HT1080 (cell line): ENCODE measurements around the gene THSD4. TPM values are rescaled to one million over a fixed set of nuclear protein-coding genes. Genes with fewer than 3 reads are reported as not detected.

ENCODE experiments used
- DNase-seq: peaks from one replicate; pipeline ENCODE4 v3.0.0-alpha.2; 2015; ENCODE audit warnings: low read depth
- total RNA-seq: library from RNA; depleted of rRNA; stranded (reverse); fragments of >200 nt; shearing (Covaris generic); gene quantifications from 2 replicates; pipeline ENCODE4 v1.2.3, GENCODE V29; 2014

THSD4 gene
- total RNA-seq, 1 experiment from 2014 or later = 11.8 TPM

DNA sequence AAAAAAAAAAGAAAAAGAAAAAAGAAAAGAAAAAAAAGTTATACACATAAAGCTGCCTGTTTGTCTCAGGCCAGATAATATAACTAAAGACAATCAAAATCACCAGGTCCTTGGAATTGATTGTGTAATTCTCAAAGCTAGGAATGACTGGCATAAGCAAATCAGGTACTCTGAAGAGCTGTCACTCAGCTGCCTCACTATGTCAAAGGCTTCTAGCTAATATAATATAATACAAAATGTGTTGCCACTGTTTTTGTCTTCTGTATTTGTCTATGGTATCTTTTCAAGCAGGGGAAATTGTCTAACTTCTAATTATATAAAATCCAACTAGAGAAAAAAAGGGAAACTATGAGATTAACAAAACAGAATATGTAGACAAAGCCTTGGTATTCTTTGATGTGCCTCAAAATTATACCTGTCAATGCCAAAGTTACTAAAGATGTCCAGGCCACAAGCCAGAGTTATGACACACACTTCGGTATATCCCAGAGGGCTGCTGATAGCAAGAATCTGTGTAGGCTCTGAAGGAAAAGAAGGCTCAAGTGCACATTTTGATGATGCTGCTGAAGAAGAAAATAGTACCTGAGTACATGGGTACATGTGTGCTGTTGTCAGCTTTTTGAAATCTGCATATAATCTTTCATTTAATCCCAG lies 658.1 kb downstream of the THSD4 start:
- DNase-seq = no peak

DNA sequence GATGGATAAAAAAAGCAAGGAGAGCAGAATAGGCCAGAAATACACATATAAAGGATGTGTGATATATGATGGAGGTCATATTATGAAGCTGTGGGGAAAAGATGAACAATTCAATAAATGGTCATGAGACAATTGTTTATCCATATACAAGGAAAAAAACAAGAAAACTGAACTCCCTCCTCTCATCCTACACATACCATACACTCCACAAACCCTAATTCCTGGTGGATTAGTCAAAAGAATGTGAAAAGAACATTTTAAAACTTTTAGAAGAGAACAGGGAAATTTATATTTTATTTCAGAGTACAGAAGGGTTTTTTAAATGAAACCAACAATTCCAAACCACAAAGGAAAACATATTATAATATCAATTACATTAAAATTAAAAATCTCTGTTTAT lies 660.6 kb downstream of the THSD4 start:
- DNase-seq = no peak

DNA sequence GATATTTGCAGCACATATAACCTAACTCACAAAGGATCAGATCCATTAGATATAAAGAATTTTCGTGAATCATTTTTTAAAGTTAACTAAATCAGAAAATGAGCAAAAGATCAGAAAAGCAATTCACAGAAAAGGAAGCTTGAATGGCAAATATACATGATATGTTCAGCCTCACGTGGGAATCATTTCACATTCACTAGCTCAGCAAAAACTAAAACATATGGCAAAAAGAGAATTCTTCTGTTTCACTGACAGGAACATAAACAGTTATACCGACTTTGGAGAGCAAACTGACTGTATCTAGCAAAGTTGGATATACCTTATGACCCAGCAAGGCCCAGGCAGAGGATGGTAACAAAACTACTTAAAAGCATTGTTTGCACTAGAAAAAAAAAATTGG lies 661.0 kb downstream of the THSD4 start:
- DNase-seq = no peak

DNA sequence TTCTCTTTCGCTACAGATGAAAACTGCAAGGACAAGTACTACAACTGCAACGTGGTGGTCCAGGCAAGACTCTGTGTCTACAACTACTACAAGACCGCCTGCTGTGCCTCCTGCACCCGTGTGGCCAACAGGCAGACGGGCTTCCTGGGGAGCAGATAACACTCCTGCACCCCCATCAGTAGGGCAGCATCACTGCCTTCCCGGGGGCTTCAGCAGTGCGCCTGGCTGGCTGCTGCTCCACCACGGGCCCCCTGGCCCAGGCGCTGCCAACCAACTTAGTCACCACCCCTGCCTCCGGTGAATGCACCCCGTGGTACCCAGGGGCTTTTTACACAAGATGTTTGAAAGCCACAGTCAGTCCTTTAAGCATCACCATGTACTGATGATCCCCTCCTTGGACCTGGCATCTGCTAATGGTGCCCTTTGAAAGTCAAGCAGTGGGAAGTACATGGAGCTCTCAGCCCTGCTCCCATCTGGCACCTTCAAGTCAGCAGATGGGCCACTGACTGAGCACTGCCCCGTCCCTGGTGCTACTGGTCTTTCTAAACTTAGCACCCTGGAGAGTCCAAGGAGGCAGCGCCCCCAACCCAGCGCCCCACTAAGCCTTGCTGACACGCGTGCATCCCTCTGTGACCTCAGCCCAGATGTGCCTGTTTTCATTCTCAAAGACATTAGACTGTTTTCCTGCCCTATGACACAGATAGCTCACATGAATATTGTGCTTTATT lies 662.1 kb downstream of the THSD4 start:
- DNase-seq = no peak

DNA sequence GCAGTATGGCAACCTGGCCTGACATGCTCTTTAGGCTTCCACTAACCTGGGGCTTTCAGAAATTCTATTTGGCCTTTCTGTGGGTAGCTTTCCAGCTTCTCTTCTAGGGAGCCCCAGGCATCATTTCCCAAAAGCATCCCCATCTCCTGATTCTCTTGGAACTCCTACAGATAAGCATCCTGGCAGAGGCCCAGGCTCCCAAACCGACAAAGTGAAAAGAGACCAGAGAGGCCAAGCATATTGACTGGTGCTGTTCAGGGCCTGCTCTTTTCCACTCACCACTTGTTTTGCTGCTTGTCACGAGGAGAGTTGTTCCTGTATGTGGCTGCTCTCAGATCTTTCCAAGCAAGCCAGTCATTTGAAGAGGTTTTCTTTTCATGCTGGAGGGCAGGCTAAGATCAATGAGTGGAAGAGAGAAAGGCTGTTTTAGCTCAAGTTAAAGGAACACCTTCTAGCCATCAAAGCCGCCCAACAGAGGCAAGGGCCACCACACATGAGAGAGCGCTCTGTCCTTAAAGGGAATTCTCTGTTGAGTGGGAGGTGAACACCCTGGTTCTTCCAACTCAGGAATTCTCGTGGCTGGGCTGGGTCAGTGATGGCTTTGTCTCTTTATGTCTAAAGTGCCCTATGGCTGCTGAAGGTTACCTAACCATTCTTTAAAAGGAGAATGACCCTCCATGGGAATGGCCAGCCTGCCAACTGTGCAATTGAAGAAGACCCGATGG lies 664.0 kb downstream of the THSD4 start:
- DNase-seq = no peak

DNA sequence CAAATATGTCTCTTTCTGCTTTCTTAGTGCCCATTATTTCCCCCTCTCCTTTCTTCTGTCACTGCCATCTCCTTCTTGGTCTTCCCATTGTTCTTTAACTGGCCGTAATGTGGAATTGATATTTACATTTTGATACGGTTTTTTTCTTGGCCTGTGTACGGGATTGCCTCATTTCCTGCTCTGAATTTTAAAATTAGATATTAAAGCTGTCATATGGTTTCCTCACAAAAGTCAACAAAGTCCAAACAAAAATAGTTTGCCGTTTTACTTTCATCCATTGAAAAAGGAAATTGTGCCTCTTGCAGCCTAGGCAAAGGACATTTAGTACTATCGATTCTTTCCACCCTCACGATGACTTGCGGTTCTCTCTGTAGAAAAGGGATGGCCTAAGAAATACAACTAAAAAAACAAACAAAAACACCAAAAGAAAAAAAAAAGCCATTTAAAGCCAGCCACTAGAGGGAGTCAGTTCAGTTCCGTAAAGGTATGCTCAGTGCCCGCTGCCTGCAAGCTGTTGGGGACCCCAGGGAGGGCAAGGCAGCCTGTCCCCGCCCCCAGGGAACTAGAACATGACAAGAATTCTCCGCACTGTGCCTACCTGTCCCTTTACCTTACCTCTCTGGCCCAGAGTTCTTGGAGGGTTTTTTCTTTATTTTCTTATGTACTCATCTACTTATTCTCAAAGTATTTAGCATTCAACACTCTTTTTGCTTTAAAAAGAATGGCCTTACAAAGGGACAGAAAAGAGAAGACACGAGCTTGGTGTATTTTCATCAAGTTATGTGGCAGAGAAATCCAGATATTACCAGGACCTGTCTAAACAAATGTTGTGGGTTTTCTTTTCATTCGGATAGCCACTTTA lies 665.1 kb downstream of the THSD4 start:
- DNase-seq = peak; percentile 63

DNA sequence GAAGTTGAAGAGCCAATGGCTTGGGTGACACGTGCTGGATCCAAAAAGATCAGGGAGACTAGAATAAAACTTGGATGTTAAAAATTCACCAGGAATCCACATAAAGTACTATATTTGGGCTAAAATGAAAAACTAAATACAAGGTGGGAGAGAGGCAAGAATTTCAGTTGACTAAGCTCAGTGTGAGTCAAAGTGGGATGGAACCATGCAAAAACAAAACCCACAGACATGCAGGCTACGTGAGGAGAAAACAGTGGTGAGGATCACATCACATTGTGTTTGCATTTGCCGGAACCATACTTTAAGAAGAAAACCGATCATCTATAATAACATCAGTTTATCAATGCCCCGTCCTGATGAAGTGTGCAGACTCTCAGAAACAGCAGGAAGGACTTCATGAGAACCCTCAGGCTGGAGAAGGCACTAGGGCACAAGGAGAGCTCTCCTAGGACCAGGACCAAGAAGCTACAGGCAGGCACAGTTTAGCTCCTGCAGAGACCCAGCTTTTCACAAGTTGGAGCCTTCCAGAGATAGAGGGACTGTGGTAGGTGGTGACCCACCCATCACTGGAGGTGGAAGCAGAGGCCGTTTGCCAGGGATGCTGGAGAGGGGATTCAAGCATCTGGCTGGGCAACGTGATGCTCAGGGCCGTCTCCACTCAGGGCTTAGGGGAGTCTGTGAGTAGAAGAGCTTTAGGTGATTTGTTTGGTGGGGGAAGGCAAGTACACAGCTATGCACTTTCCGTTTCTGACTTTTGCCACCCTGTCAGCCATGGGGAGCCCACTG lies 666.1 kb downstream of the THSD4 start:
- DNase-seq = peak; percentile 23

DNA sequence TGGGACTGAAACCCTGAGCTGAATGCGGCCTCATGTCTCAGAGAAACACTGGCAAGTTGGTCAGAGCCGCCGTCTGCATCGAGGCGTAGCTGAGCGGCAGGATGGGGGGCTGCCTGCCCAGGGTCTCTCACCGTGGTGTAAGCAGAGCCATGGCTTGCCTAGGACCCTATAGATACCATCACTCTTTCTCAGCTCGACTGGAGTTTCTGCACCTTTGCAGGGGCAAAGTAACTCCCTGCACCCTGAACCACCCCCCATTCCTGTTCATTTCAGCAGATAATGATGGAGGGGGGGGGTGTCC lies 666.6 kb downstream of the THSD4 start:
- no peak for DNase-seq

DNA sequence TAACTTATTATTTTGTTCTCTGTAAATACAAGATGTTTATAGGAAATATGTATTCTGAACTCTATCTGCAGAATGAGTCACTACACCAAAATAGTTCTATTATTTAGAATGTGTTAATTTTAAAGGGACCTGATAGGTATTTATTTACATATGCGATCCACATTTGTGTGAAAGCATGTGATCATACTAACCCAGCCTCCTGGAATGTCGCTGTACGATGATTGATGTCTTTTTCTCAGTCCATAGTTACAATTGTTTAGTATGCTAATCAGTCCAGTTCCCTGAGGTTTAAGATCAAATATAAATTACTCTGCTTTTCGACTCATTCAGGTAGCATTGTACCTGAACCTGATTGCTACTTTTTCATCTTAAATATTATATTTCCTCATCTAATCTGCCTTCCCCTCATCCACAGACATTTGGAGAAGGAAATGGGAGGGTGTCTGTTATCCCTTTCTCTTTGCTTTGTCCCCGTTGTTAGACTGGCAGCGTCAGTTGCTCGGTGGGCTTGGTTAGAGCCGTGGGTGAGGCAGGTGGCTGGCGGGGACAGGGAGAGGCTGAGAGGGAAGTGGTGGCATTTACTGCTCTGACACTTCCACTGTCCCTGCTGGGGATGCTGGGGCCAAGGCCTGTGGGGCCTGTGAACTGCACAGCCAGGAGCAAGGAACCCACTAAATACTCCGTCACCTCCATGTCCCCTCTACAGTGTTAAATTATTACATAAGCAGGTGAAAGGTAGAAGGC lies 667.3 kb downstream of the THSD4 start:
- DNase-seq = no peak

DNA sequence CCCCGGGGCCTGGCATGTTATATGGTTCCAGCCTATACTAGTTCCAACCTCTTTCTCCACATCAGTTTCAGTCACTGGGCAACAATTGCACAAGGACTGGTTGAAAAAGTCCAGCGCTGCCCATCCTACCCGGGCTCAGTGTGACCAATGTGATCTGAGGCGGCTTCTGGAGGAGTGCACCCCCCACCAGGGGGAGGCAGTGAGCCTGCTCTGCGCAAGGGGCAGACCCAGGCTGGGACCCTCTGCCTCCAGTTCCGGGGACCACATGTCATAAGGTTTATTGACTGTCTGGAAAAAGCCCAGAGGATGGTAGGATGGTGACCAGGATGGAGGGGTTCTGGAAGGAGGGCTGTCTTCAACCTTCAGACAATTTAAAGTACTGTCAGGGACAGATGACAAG lies 669.4 kb downstream of the THSD4 start:
- no peak for DNase-seq

DNA sequence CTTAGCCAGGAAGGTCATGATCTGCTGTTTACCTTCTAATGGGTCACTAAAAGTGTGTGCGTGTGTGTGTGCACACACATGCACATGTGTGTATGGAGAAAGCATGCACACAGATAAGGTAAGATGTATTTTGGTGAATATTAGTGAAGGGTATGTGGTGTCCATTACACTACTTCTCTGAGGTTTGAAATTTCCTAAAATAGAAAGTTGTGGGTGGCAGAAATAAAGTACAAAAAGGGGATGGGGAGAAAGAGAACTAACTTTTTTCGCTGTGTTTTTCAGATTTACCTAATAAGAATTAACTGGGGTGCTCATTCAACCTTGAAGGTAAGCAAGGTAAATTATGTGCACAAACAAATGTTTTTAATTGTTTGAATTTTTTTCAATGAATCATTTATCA lies 670.7 kb downstream of the THSD4 start:
- DNase-seq = no peak

DNA sequence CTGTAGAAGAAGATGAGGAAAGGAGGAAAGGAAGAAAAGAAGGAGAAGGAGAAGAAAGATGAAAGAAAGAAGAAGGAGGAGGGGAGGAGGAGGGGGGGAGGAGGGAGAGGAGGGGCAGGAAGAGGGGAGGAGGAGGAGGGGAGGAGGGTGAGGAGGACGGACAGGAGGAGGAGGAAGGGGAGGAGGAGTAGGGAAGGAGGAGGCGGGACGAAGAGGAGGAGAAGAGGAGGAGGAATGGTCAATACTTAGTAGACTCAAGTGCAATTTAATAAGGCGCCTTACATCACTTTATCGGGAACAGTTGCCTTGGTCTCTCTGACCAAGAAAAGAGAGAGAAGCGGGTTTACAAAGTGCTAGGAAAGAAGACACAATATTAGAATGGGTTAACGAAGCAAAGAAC lies 671.4 kb downstream of the THSD4 start:
- no peak for DNase-seq

DNA sequence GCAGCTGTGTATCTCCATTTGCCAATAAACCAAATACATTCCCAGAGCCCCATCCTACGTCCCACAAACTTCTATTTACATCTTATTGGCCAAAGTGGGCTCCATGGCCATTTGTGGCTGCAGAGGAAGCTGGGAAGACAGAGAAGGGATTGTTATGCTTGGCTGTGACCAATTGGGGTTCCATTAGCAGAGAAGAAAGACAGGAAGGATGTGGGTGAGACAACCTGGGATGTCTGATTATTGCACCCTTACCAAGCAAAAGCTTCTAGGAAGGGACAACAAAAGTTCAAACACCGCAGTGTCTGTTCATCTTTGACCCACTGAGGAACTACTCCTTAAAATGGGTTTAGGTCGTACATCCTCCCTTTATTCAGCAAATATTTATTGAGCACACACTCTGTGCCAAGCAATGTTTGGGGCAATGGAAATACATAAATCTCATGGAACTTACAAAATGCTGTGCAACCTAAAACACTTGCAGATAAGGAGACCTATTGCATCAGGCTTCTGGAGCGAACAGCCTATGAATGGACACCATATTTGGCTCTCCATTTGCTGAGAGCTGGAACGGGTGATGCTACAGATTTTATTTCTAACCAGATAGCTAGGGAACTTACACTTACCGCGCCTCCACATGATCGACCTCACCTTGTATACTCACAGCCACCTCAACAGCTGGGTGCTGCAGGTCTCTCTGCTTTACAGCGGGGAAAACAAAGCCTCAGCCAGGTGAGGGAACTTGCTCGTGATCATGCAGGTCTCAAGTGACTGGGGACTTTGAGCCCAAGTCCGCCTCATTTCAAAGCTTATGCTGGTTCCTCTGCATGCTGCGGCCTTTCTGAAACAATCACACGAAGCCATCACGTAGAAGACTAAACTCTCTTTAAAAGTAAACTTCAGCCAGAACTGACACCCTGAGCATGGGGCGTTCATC lies 673.6 kb downstream of the THSD4 start:
- DNase-seq = peak; percentile 28

DNA sequence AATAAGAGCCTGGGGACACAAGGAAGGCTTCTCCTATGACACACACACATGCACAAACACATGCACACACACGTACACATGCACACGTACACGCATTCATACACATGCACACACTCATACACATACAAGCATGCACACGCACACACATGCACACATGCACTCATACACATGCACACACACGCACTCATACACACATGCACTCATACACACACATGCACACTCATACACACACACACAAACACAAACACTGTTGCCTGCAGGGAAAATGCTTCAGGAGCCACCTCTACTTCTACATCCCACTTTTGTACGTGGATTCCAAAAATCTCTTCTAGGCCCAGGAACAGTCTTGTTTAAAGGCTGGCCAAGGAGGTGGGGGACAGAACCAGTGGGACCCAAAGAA lies 674.3 kb downstream of the THSD4 start:
- no peak for DNase-seq

DNA sequence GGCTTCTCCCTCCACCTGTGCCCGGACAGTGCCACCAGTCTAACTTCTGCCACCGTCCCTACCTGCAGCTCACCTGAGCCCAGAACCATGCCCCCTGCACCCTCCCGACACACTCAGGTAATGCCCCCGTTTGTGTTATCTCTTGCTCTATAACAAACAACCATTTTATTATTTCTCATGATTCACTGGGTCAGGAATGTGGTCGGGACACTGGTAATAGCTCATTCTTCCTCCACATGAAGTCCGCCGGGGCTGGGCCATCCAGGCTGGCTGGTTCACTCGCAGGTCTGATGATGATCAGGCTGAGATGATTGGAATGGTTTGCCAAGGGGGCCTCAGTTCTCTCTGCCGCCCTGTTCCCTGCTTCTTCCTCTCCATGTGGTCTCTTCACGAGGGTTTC lies 674.8 kb downstream of the THSD4 start:
- peak; percentile 56 for DNase-seq

DNA sequence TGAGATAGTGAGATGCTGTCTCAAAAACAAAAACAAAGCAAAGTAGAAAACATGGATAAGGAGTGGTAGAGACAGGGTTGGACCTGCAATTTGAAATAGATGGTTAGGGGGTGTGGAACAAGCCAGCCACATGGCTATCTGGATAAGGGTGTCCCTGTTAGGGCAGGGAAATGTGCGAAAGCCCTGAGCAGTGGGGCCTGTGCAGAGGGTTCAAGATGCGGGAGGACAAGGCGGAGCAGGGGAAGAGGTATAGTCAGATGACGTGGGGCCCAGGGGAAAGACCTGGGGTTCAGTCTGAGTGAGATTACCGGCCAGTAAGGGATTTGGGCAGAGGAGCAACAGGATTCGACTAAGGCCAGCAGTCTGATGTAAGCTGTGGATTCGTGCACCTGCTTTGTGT lies 676.7 kb downstream of the THSD4 start:
- DNase-seq = no peak

DNA sequence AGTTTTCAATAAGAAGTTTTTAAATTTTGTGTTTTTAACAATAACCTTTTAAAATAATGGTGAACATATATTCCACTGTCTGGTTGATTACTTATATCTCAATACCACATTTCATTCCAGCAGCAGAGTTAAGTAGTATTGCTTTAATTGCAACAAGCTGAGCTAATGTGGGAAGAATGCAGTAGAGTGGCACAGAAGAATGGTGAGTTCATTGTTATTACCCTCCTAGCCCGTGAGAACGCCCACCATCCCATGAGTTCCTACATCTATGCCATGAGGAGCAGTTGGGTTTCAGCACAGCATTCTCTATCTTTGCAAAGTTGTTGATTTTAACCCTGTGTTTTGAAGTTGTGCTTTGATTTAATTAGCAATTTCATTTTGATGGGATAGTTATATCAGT lies 677.2 kb downstream of the THSD4 start:
- DNase-seq = peak; percentile 82

DNA sequence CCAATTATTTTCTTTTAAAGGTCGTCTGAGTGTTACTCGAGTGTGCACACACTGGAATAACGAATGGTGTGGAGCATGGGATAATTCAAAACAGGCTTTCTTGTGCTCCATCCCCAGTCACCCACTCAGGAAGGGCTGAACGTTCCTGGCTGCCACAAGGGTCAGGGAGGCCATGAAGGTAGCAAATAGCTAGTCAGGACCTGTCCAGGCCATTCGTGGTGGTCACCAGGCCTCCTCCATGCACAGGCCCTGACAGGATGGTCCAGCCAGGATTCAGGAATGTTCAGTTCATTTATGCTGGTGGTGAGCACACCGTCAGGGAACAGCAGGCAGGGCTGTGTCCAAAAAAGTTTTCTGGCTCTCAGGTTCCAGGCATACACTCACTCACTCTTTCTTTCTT lies 683.4 kb downstream of the THSD4 start:
- DNase-seq = no peak

DNA sequence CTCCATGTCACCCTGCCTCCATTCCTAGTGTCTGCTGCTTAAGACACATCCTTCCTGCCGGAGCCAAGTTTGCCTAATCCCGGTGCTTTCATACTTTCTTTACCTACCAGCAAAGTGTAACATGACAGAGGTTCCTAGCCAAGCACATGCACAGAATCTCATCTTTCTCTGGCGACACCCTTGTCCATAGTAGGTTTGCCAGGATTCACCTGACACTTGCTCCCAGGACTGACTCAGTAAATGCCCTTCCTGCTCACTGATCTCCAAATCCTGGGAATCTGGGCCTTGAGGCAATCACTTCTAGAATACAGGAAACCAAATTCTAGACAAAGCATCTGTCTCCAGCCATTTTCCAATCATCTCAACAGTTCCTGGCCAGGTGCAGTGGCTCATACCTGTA lies 684.9 kb downstream of the THSD4 start:
- DNase-seq = no peak
